Measurements from ENCODE around the gene PLXDC2.

PLXDC2 gene

DNA sequence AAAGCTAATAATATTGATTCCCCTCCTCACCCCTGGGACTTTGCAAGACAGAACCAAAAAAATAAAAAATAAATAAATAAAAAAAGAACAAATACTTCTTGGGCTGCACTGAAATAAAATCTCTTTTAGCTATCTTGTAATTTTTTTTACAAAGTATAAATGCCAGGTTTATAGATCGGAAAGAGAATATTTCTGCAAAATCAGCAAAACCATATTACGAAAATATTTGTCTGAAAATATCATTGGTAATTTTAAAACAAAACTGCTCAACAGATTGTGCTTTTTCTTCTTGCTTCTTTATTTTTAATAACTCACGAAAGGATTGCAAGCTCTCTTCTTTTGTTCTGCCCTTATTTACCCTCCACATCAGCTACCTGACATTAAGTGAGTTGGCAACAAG, 213.3 kb downstream of the PLXDC2 start:
- no peak overlapping the region for H3K4me2 ChIP-seq (ENCODE audit: low read length)
- H3K4me1 ChIP-seq (ENCODE audit: insufficient read depth, low read length, severe bottlenecking): no peaks in the 10 kb centered on the region
- TF ChIP-seq EZH2 (IDR thresholded peaks at IDR 0.05; ENCODE audit: borderline replicate concordance, low read length): no peak
- TF ChIP-seq, protein P1, sequence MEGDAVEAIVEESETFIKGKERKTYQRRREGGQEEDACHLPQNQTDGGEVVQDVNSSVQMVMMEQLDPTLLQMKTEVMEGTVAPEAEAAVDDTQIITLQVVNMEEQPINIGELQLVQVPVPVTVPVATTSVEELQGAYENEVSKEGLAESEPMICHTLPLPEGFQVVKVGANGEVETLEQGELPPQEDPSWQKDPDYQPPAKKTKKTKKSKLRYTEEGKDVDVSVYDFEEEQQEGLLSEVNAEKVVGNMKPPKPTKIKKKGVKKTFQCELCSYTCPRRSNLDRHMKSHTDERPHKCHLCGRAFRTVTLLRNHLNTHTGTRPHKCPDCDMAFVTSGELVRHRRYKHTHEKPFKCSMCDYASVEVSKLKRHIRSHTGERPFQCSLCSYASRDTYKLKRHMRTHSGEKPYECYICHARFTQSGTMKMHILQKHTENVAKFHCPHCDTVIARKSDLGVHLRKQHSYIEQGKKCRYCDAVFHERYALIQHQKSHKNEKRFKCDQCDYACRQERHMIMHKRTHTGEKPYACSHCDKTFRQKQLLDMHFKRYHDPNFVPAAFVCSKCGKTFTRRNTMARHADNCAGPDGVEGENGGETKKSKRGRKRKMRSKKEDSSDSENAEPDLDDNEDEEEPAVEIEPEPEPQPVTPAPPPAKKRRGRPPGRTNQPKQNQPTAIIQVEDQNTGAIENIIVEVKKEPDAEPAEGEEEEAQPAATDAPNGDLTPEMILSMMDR (IDR thresholded peaks at IDR 0.05; ENCODE audit: low read length): no peak
- H3K27me3 ChIP-seq (ENCODE audit: insufficient read depth, low read length): no peaks in the 10 kb centered on the region
- H3K9ac ChIP-seq (ENCODE audit: low read length): no peak overlapping the region
- H3K9me3 ChIP-seq (ENCODE audit: low read length): no peaks in the 10 kb centered on the region
- no peak overlapping the region for H3K27ac ChIP-seq (ENCODE audit: low read depth, low read length, poor library complexity, severe bottlenecking)
- no peaks in the 10 kb centered on the region for H3K36me3 ChIP-seq (ENCODE audit: insufficient read depth, low read length)
- no peaks in the 10 kb centered on the region for H3F3A ChIP-seq (ENCODE audit: insufficient read depth, low read length)
- H3K4me3 ChIP-seq (ENCODE audit: low read depth, low read length, poor library complexity, severe bottlenecking): no peak overlapping the region
- no peaks in the 10 kb centered on the region for H3K9me2 ChIP-seq (ENCODE audit: low read depth, low read length)
- H3K79me2 ChIP-seq (ENCODE audit: insufficient read depth, low read length): no peaks in the 10 kb centered on the region
- no peak overlapping the region for H2AFZ ChIP-seq (ENCODE audit: low read length)
- H4K20me1 ChIP-seq (ENCODE audit: insufficient read depth, low read length): no peaks in the 10 kb centered on the region

DNA sequence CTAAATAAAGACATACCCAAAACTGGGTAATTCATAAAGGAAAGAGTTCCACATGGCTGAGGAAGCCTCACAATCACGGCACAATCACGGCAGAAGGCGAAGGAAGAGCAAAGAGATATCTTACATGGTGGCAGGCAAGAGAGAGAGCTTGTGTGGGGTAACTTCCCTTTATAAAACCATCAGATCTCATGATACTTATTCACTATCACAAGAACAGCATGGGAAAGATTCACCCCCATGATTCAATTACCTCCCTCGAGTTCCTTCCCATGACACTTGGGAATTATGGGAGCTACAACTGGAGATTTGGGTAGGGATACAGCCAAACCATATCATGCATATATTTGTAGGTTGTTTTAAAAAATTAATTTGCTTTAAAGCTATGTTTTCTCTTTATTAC, 217.2 kb downstream of the PLXDC2 start:
- no peak overlapping the region for H3K4me3 ChIP-seq (ENCODE audit: low read depth, low read length, poor library complexity, severe bottlenecking)
- H3F3A ChIP-seq (ENCODE audit: insufficient read depth, low read length): no peaks in the 10 kb centered on the region
- no peak overlapping the region for H3K9ac ChIP-seq (ENCODE audit: low read length)
- no peak overlapping the region for H2AFZ ChIP-seq (ENCODE audit: low read length)
- no peaks in the 10 kb centered on the region for H3K9me3 ChIP-seq (ENCODE audit: low read length)
- no peaks in the 10 kb centered on the region for H3K27me3 ChIP-seq (ENCODE audit: insufficient read depth, low read length)
- no peak overlapping the region for H3K4me2 ChIP-seq (ENCODE audit: low read length)
- no peaks in the 10 kb centered on the region for H3K36me3 ChIP-seq (ENCODE audit: insufficient read depth, low read length)
- H3K9me2 ChIP-seq (ENCODE audit: low read depth, low read length): no peaks in the 10 kb centered on the region
- no peaks in the 10 kb centered on the region for H3K79me2 ChIP-seq (ENCODE audit: insufficient read depth, low read length)
- no peaks in the 10 kb centered on the region for H4K20me1 ChIP-seq (ENCODE audit: insufficient read depth, low read length)
- no peak for TF ChIP-seq EZH2 (IDR thresholded peaks at IDR 0.05; ENCODE audit: borderline replicate concordance, low read length)
- TF ChIP-seq, protein P1 (IDR thresholded peaks at IDR 0.05; ENCODE audit: low read length): no peak
- H3K27ac ChIP-seq (ENCODE audit: low read depth, low read length, poor library complexity, severe bottlenecking): no peak overlapping the region
- no peaks in the 10 kb centered on the region for H3K4me1 ChIP-seq (ENCODE audit: insufficient read depth, low read length, severe bottlenecking)

DNA sequence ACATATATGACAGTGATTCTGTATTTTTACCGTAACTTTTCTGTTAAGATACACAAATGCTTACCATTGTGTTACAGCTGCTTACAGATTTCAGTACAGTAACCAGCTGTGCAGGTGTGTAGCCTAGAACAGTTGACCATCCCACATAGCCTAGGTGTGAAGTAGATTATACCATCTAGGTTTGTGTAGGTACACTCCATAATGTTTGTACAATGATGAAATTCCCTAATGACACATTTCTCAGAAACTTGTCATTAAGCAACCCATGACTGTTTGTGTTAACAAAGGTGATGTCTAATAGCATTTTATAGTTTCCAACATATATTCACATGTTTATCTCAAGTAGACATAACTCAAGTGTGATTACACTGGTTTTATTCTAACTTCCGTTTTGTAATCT, 218.5 kb downstream of the PLXDC2 start:
- Histone ChIP-seq H4K20me1 (ENCODE audit: insufficient read depth, low read length) (no peaks in the 10 kb centered on the region), H3K9ac (ENCODE audit: low read length) (no peak overlapping the region), H3K4me2 (ENCODE audit: low read length) (no peak overlapping the region), H3K9me3 (ENCODE audit: low read length) (no peaks in the 10 kb centered on the region), H3K27ac (ENCODE audit: low read depth, low read length, poor library complexity, severe bottlenecking) (no peak overlapping the region), H3K4me1 (ENCODE audit: insufficient read depth, low read length, severe bottlenecking) (no peaks in the 10 kb centered on the region), H3K27me3 (ENCODE audit: insufficient read depth, low read length) (no peaks in the 10 kb centered on the region), H3K79me2 (ENCODE audit: insufficient read depth, low read length) (no peaks in the 10 kb centered on the region), H3F3A (ENCODE audit: insufficient read depth, low read length) (no peaks in the 10 kb centered on the region), H3K4me3 (ENCODE audit: low read depth, low read length, poor library complexity, severe bottlenecking) (no peak overlapping the region), H3K36me3 (ENCODE audit: insufficient read depth, low read length) (no peaks in the 10 kb centered on the region), H2AFZ (ENCODE audit: low read length) (no peak overlapping the region), H3K9me2 (ENCODE audit: low read depth, low read length) (no peaks in the 10 kb centered on the region)
- TF ChIP-seq, protein P1 (IDR thresholded peaks at IDR 0.05; ENCODE audit: low read length): no peak
- TF ChIP-seq EZH2 (IDR thresholded peaks at IDR 0.05; ENCODE audit: borderline replicate concordance, low read length): no peak
